Nephron (organoid): ENCODE measurements around the gene SMYD3.

ENCODE experiments used
- H3K27ac Mint-ChIP-seq, 3 experiments: 2 replicates each; pipeline ENCODE4 v1.8.0; 2020; ENCODE audit warnings: mixed read lengths in 3 of 3, mild to moderate bottlenecking in 2 of 3, moderate library complexity in 1 of 3
- H3K27me3 Mint-ChIP-seq: 2 replicates; pipeline ENCODE4 v1.8.0; 2021; ENCODE audit warnings: low read depth, mild to moderate bottlenecking, moderate library complexity, mixed read lengths
- H3K36me3 Mint-ChIP-seq: 2 replicates; pipeline ENCODE4 v1.8.0; 2020; ENCODE audit warnings: low read depth, mixed read lengths
- H3K4me1 Mint-ChIP-seq: 2 replicates; pipeline ENCODE4 v1.8.0; 2020; ENCODE audit warnings: mixed read lengths
- H3K4me3 Mint-ChIP-seq, 3 experiments: 2 replicates each; pipeline ENCODE4 v1.8.0; 2020; ENCODE audit warnings: mild to moderate bottlenecking in 3 of 3, mixed read lengths in 3 of 3, moderate library complexity in 2 of 3
- H3K9me3 Mint-ChIP-seq: 2 replicates; pipeline ENCODE4 v1.8.0; 2020; ENCODE audit warnings: mixed read lengths
- CTCF ChIP-seq, 3 experiments: fragments of 200-600 bp; sonication (generic); IDR thresholded peaks; one replicate each; pipeline ENCODE4 v1.5.0; 2021; ENCODE audit warnings: antibody characterized with exemption in 3 of 3; ENCODE audit not compliant: unreplicated experiment in 3 of 3

Gene SMYD3

DNA sequence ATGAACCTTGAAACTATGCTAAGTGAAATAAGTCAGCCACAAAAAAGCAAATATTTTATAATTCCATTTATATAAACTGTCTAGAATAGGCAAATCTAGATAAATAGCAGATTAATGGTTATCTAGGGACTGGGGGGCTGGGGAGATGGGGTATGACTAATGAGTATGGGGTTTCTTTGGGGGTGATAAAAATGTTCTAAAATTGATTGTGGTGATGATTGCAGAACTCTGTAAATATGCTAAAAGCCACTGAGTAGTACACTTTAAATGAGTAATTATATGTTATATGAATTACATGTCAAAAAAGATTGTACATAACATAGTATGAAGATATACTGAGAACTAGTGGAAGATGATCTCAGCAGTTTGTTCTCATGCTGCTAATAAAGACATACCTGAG is 677.3 kb downstream of the SMYD3 start:
- H3K27ac Mint-ChIP-seq = no peak overlapping the region
- TF ChIP-seq CTCF (IDR thresholded peaks at IDR 0.05; ENCODE audit: unreplicated experiment in 3 of 3) = no peak
- H3K27me3 Mint-ChIP-seq = no peaks in the 10 kb centered on the region
- H3K4me3 Mint-ChIP-seq = no peak overlapping the region
- H3K36me3 Mint-ChIP-seq = peaks cover 15% of the 10 kb centered on the region
- peaks cover 6% of the 10 kb centered on the region for H3K4me1 Mint-ChIP-seq
- H3K9me3 Mint-ChIP-seq = peaks cover 6% of the 10 kb centered on the region

DNA sequence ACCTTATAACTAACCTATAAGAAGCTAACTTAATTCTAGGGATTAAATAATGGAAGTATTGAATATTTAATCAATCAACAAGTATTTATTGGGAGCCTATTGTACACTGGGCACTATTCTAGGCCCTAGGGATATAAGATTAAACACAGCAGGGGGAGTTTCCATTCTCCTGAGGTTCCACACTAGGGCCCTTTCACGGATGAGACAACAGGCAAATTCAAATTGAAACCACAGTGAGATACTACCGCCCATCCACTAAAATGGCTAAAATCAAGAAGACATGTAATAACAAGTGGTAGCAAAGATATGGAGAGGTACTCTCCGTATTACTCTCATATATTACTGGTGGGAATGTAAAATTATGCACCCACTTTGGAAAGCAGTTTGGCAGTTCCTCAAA is 677.9 kb downstream of the SMYD3 start:
- Mint-ChIP-seq H3K9me3 (peaks cover 7% of the 10 kb centered on the region), H3K4me3 (no peak overlapping the region), H3K27ac (no peak overlapping the region), H3K36me3 (peaks cover 15% of the 10 kb centered on the region), H3K4me1 (peaks cover 6% of the 10 kb centered on the region), H3K27me3 (no peaks in the 10 kb centered on the region)
- no peak for TF ChIP-seq CTCF (IDR thresholded peaks at IDR 0.05; ENCODE audit: unreplicated experiment in 3 of 3)

- Mint-ChIP-seq H3K4me3 (no peak overlapping the region), H3K36me3 (peaks cover 27% of the 10 kb centered on the region), H3K9me3 (peaks cover 18% of the 10 kb centered on the region), H3K27ac (no peak overlapping the region), H3K4me1 (no peaks in the 10 kb centered on the region), H3K27me3 (no peaks in the 10 kb centered on the region)
- TF ChIP-seq CTCF (IDR thresholded peaks at IDR 0.05; ENCODE audit: unreplicated experiment in 3 of 3) = no peak
Observed at GRCh38 chr1:245827301-245827700, 679.8 kb downstream of the SMYD3 start.

DNA sequence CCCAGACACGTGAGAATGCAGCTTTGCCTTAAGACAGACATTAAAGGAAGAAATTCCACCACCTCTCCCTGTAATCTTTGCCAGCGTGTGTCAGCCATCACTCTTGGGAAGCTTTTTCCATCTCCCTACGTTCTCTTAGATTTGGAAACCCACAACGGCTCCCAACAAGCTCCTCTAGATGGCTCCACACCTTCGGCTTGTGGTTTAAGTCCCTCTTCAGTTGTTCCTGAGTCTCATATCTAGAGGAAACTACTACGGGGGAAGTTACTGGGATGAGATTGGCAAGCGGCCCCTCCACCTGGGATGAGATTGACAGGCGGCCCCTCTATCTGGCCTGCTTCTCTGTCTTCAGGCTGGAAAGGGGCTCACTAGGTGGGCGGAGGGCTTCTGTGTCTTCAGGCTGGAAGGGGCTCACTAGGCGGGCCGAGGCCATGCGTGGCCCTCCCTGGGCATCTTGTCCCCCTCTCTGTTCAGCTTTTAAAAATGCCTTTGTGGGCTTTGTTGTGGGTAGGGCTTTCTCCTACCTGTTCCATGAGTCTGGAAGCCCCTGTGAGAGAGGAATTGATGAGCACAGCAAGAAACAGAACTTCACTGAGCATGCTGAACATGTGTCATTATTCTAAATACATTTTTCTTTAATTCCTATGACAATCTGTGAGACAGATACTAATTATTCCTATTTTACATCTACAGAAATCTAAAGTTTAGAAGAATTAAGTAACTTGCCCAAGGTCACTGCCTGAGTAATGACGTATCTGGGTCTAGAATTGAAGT is 681.8 kb downstream of the SMYD3 start:
- no peak overlapping the region for H3K27ac Mint-ChIP-seq
- TF ChIP-seq CTCF (IDR thresholded peaks at IDR 0.05; ENCODE audit: unreplicated experiment in 3 of 3) = no peak
- no peak overlapping the region for H3K4me3 Mint-ChIP-seq

GRCh38 chr1:245823408-245824147 is 683.5 kb downstream of the SMYD3 start:
- H3K27ac Mint-ChIP-seq = no peak overlapping the region
- H3K4me3 Mint-ChIP-seq = no peak overlapping the region
- no peaks in the 10 kb centered on the region for H3K4me1 Mint-ChIP-seq
- H3K9me3 Mint-ChIP-seq = peaks cover 16% of the 10 kb centered on the region
- peaks cover 21% of the 10 kb centered on the region for H3K36me3 Mint-ChIP-seq
- H3K27me3 Mint-ChIP-seq = no peaks in the 10 kb centered on the region
- TF ChIP-seq CTCF (IDR thresholded peaks at IDR 0.05; ENCODE audit: unreplicated experiment in 3 of 3) = no peak

More for the DNA sequence above, 681.8 kb downstream of the SMYD3 start:
- peaks cover 24% of the 10 kb centered on the region for H3K36me3 Mint-ChIP-seq
- H3K9me3 Mint-ChIP-seq = peaks cover 18% of the 10 kb centered on the region
- H3K4me1 Mint-ChIP-seq = no peaks in the 10 kb centered on the region
- H3K27me3 Mint-ChIP-seq = no peaks in the 10 kb centered on the region
